ENCODE measurements around the gene L3MBTL4. TPM values are rescaled to one million over a fixed set of nuclear protein-coding genes. Genes with fewer than 3 reads are reported as not detected.

The L3MBTL4 gene
- total RNA-seq, 1 experiment from 2014 or later: not detected

GRCh38 chr18:6396847-6397246, 17.9 kb downstream of the L3MBTL4 start:
- Histone ChIP-seq H3K9me2 (ENCODE audit: insufficient read depth) (no peaks in the 10 kb centered on the region), H3K27ac (ENCODE audit: low read depth, low read length) (no peak overlapping the region), H3K27me3 (ENCODE audit: insufficient read depth, low read length) (no peaks in the 10 kb centered on the region), H2AFZ (ENCODE audit: low read depth, low read length, poor library complexity, severe bottlenecking) (no peak overlapping the region), H4K20me1 (ENCODE audit: insufficient read depth) (no peaks in the 10 kb centered on the region), H3K36me3 (ENCODE audit: control insufficient read depth in 1 of 2, insufficient read depth in 2 of 2, low read length in 2 of 2) (no peaks in the 10 kb centered on the region; a peak in 1 of 4 replicates), H3K4me2 (ENCODE audit: low read length) (no peak overlapping the region), H3K9me3 (ENCODE audit: control insufficient read depth in 1 of 2, insufficient read depth in 1 of 2, low read depth in 1 of 2, low read length in 2 of 2) (peaks cover 10 to 22% of the 10 kb centered on the region in 2 experiments; a peak in 2 of 4 replicates), H3K79me2 (ENCODE audit: insufficient read depth, low read length) (no peaks in the 10 kb centered on the region), H3K9ac (ENCODE audit: low read length) (no peak overlapping the region), H3K4me3 (replicated peaks in 1 of 2; ENCODE audit: low read depth in 1 of 2, low read length in 2 of 2) (no peak overlapping the region), H3K4me1 (ENCODE audit: control insufficient read depth in 1 of 2, insufficient read depth in 2 of 2, low read length in 2 of 2) (no peaks in the 10 kb centered on the region)
- no peak for DNase-seq (ENCODE audit: low read depth, low spot score)
- ChIA-PET POLR2A (no interaction called here), RAD21 (ENCODE audit: low non-redundant PET in 1 of 2, low total read pairs in 2 of 2, uncharacterized antibody in 2 of 2, unreplicated experiment in 2 of 2) (no interaction called here), CTCF (no interaction called here)
- no TSS peak for BruUV-seq (replicated peaks)
- intact Hi-C loops (cut with micrococcal nuclease): no loop called here
- no peak for TF ChIP-seq EGR1 (IDR thresholded peaks at IDR 0.05; ENCODE audit: low read depth)
- no peak for ATAC-seq

- no peaks in the 10 kb centered on the region for H3K79me2 ChIP-seq (ENCODE audit: insufficient read depth, low read length)
- CTCF ChIA-PET: no interaction called here
- no peak overlapping the region for H3K27ac ChIP-seq (ENCODE audit: low read depth, low read length)
- H3K4me1 ChIP-seq (ENCODE audit: control insufficient read depth in 1 of 2, insufficient read depth in 2 of 2, low read length in 2 of 2): no peaks in the 10 kb centered on the region
- no peak overlapping the region for H3K9ac ChIP-seq (ENCODE audit: low read length)
- H2AFZ ChIP-seq (ENCODE audit: low read depth, low read length, poor library complexity, severe bottlenecking): no peak overlapping the region
- no peaks in the 10 kb centered on the region; a peak in 1 of 4 replicates for H3K36me3 ChIP-seq (ENCODE audit: control insufficient read depth in 1 of 2, insufficient read depth in 2 of 2, low read length in 2 of 2)
- no peak overlapping the region for H3K4me3 ChIP-seq (replicated peaks in 1 of 2; ENCODE audit: low read depth in 1 of 2, low read length in 2 of 2)
- RAD21 ChIA-PET (ENCODE audit: low non-redundant PET in 1 of 2, low total read pairs in 2 of 2, uncharacterized antibody in 2 of 2, unreplicated experiment in 2 of 2): no interaction called here
- intact Hi-C loops (cut with micrococcal nuclease): no loop called here
- H3K4me2 ChIP-seq (ENCODE audit: low read length): no peak overlapping the region
- no TSS peak for BruUV-seq (replicated peaks)
- DNase-seq (ENCODE audit: low read depth, low spot score): no peak
- ATAC-seq: no peak
- POLR2A ChIA-PET: no interaction called here
- TF ChIP-seq RAD21 (IDR thresholded peaks at IDR 0.05; ENCODE audit: low read depth): no peak
- TF ChIP-seq CBX3 (IDR thresholded peaks at IDR 0.05; ENCODE audit: low read depth): no peak
- TF ChIP-seq ELF1 (IDR thresholded peaks at IDR 0.05; ENCODE audit: borderline replicate concordance, low read depth): no peak
- TF ChIP-seq POLR2AphosphoS5 (IDR thresholded peaks at IDR 0.05; ENCODE audit: low read depth, low read length): no peak
- no peak for TF ChIP-seq CTCF (IDR thresholded peaks at IDR 0.05 in 2 of 3, conservative IDR thresholded peaks at IDR 0.05 in 1 of 3; ENCODE audit: borderline replicate concordance in 1 of 3, insufficient read depth in 1 of 3, low read depth in 2 of 3, low read length in 2 of 3)
- TF ChIP-seq EGR1 (IDR thresholded peaks at IDR 0.05; ENCODE audit: low read depth): no peak
- no peak for TF ChIP-seq MAX (IDR thresholded peaks at IDR 0.05)
- no peak for TF ChIP-seq ATF3 (IDR thresholded peaks at IDR 0.05)
- no peak for TF ChIP-seq TCF7L2 (IDR thresholded peaks at IDR 0.05; ENCODE audit: borderline replicate concordance, extremely low read depth, insufficient read depth, insufficient read length)
- TF ChIP-seq FOSL1 (IDR thresholded peaks at IDR 0.05; ENCODE audit: low read depth): no peak
- TF ChIP-seq ZNF274 (IDR thresholded peaks at IDR 0.05; ENCODE audit: low read depth, low read length): no peak
- TF ChIP-seq SP1 (IDR thresholded peaks at IDR 0.05; ENCODE audit: low read depth): no peak
- no peaks in the 10 kb centered on the region for H4K20me1 ChIP-seq (ENCODE audit: insufficient read depth)
- peaks cover 10 to 22% of the 10 kb centered on the region in 2 experiments; a peak in 2 of 4 replicates for H3K9me3 ChIP-seq (ENCODE audit: control insufficient read depth in 1 of 2, insufficient read depth in 1 of 2, low read depth in 1 of 2, low read length in 2 of 2)
- H3K27me3 ChIP-seq (ENCODE audit: insufficient read depth, low read length): no peaks in the 10 kb centered on the region
- no peaks in the 10 kb centered on the region for H3K9me2 ChIP-seq (ENCODE audit: insufficient read depth)
Observed at GRCh38 chr18:6396276-6396675, 18.4 kb downstream of the L3MBTL4 start.
